HG03378 (cell line): ENCODE measurements around the gene MDH2.
"Not testable (repeated sequence)": the region's sequence is repeated elsewhere in the genome, so short reads cannot be mapped to it uniquely, and the experiment has no call there.

Source experiments
- ATAC-seq: cut with Tn5 transposase; IDR thresholded peaks from one replicate; pipeline ENCODE4 v1.9.1; 2021; ENCODE audit warnings: mild to moderate bottlenecking, moderate library complexity; ENCODE audit not compliant: unreplicated experiment

Gene MDH2

DNA sequence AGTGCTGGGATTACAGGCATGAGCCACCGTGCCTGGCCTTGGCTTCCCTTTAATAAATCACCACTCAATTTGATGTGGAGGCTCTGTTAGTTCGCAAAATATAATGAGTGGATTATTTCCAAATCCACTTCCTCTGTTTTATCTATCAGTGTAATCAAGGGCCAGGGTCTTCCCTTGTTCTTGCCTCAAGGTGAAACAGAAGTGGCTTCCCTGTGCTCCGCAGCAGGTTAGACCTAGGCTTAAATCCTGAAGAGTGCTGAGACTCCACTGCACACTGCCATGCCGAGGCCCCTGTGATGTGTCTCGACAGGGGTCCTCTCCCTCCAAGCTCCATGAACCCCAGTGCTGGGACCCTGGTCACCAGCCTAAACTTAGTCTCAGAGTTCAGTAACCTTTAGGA lies 59.0 kb downstream of the MDH2 start:
- no peak for ATAC-seq

DNA sequence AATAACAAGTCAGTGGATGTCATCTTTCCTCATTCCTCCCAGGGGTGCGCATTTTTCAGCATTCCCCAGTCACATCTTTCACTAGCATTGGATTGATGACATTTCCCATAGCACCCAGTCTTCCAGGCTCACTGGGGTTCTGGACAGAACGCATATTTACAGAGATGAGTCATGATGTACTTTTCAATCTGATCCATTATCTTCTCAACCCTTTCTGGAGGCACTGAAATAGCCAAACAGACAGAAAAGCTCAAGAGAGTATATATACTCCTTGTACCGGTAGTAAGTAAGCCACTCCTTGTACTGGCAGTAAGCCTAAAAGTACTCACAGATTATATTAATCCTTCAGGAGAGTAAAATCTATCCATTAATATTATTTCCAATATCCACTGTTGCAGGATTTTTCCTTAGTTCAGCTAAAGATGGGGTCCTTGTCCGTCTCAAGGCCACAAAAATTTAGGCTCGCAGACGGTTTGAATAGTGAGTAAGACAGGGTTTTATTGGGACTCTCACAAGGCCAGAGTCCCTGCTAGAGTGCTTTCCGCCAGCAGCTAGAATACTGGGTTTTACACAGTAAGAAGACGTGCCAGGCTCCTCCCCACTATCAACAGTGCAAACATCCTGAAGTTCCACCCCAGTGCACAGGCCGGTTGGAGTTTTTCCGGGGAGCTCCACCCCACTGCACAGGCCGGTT lies 60.8 kb downstream of the MDH2 start:
- ATAC-seq = no peak

DNA sequence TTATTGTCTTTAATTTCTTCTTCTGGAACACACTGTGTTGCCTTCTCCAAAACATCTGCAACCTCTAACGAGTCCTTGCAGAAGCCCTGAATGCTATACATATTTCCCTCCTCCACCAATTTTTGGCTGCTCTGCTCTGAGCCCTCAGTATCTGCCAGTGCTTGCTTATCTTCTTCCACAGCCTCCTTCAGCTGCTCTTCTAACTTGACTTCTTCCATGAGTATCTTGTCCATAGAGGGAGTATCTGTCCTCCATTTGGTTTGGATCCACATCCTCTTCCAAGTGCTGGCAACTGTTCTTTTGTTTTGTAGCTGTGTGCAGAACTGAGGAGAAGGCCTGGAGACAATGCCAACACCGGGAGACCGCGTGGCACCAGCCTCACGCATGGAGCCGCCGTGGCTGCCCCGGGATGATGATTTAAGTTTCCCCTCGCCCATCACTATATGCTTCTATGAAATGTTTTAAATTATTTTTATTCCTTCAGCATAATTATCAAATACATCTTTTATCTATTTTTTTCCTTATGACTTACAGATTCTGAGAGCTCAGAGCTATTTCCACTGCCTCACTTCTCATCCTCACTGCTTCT lies 65.2 kb downstream of the MDH2 start:
- ATAC-seq = not testable (repeated sequence)

DNA sequence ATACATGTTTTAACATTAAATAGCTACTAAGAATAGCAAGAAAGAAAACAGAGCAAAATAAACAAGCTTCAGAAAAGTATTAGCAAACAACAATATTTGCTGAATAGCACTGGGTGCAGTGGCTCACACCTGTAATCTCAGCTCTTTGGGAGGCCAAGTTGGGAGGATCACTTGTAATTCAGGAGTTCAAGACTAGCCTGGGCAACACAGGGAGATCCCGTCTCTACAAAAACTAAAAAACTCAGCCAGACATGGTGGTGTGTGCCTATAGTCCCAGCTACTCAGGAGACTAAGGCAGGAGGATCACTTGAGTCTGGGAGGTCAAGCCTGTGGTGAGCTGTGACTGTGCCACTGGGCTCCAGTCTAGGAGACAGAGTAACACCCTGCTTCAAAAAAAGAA lies 66.8 kb downstream of the MDH2 start:
- not testable (repeated sequence) for ATAC-seq
